HepG2 (cell line): ENCODE results near the gene MICB. TPM values are rescaled to one million over a fixed set of nuclear protein-coding genes. Genes with fewer than 3 reads are reported as not detected.

Experiments used
- AGO2 ChIP-seq: fragments of 200-400 bp; formaldehyde crosslinking; optimal IDR thresholded peaks from 2 replicates; pipeline ENCODE3; 2017; ENCODE audit warnings: mild to moderate bottlenecking, low read depth, low read length, moderate library complexity
- ETV6 ChIP-seq: sonication (generic); formaldehyde crosslinking; conservative IDR thresholded peaks from 2 replicates; pipeline ENCODE4 v1.4.0; 2020; ENCODE audit warnings: missing genetic modification reagents
- HOXA3 ChIP-seq: sonication (generic); formaldehyde crosslinking; IDR thresholded peaks from 2 replicates; pipeline ENCODE4 v1.5.0; 2020; ENCODE audit warnings: missing genetic modification reagents
- HOXA7 ChIP-seq: sonication (generic); formaldehyde crosslinking; IDR thresholded peaks from 2 replicates; pipeline ENCODE4 v1.8.1; 2022; ENCODE audit warnings: mild to moderate bottlenecking, missing genetic modification reagents, moderate library complexity
- KDM4B ChIP-seq: sonication (generic); formaldehyde crosslinking; IDR thresholded peaks from 2 replicates; pipeline ENCODE4 v1.4.0; 2020; ENCODE audit warnings: missing genetic modification reagents
- MTF1 ChIP-seq: sonication (generic); formaldehyde crosslinking; IDR thresholded peaks from 2 replicates; pipeline ENCODE4 v1.5.0; 2020; ENCODE audit warnings: missing genetic modification reagents
- NFKB2 ChIP-seq: sonication (generic); formaldehyde crosslinking; IDR thresholded peaks from 2 replicates; pipeline ENCODE4 v1.4.0; 2020; ENCODE audit warnings: missing genetic modification reagents, borderline replicate concordance
- RBM22 ChIP-seq: fragments of 200-400 bp; formaldehyde crosslinking; optimal IDR thresholded peaks from 2 replicates; pipeline ENCODE3; 2017; ENCODE audit warnings: mild to moderate bottlenecking, low read length, moderate library complexity
- SSRP1 ChIP-seq: IDR thresholded peaks from 2 replicates; pipeline ENCODE4 v1.6.1; 2016; ENCODE audit warnings: control low read depth
- STAG1 ChIP-seq: sonication (generic); formaldehyde crosslinking; IDR thresholded peaks from 2 replicates; pipeline ENCODE4 v1.4.0; 2020; ENCODE audit warnings: missing genetic modification reagents
- STAT5B ChIP-seq: sonication (generic); formaldehyde crosslinking; IDR thresholded peaks from 2 replicates; pipeline ENCODE4 v1.4.0; 2020; ENCODE audit warnings: missing genetic modification reagents
- TGIF2 ChIP-seq: IDR thresholded peaks from 2 replicates; pipeline ENCODE4 v1.6.1; 2016; ENCODE audit warnings: control low read depth, missing compliant biosample characterization
- ZNF180 ChIP-seq: sonication (generic); formaldehyde crosslinking; IDR thresholded peaks from 2 replicates; pipeline ENCODE4 v1.4.0; 2020; ENCODE audit warnings: low read depth, missing genetic modification reagents, borderline replicate concordance
- ZNF382 ChIP-seq: sonication (generic); formaldehyde crosslinking; IDR thresholded peaks from 2 replicates; pipeline ENCODE4 v1.5.0; 2020; ENCODE audit warnings: missing genetic modification reagents, mild to moderate bottlenecking, borderline replicate concordance
- ZNF563 ChIP-seq: sonication (generic); formaldehyde crosslinking; IDR thresholded peaks from 2 replicates; pipeline ENCODE4 v1.8.0; 2022; ENCODE audit warnings: mild to moderate bottlenecking, moderate library complexity, missing genetic modification reagents
- ZNF607 ChIP-seq: sonication (generic); formaldehyde crosslinking; IDR thresholded peaks from 2 replicates; pipeline ENCODE4 v1.5.1; 2020; ENCODE audit warnings: missing genetic modification reagents, mild to moderate bottlenecking, borderline replicate concordance
- ZNF773 ChIP-seq: sonication (generic); formaldehyde crosslinking; IDR thresholded peaks from 2 replicates; pipeline ENCODE4 v1.4.0; 2020; ENCODE audit warnings: missing genetic modification reagents, borderline replicate concordance
- ZNF850 ChIP-seq: sonication (generic); formaldehyde crosslinking; conservative IDR thresholded peaks from 2 replicates; pipeline ENCODE4 v1.9.0; 2021; ENCODE audit warnings: mild to moderate bottlenecking, missing genetic modification reagents
- polyA plus RNA-seq, 8 experiments: library from polyadenylated mRNA; depleted of rRNA in 3 of 8; stranded (reverse) in 7 of 8; unstranded in 1 of 8; fragments of >200 nt; fragmentation: Illumina TruSeq in 4 of 8; extraction: Trizol in 4 of 8; gene quantifications; 2 replicates each; pipeline versions ENCODE4 v1.2.1 to v1.2.3, GENCODE V29; 2011 to 2016; ENCODE audit warnings: low read depth in 4 of 8, missing spikeins in 1 of 8, mixed read lengths in 1 of 8; ENCODE audit not compliant: insufficient read depth in 1 of 8
- total RNA-seq, 5 experiments: library from RNA; depleted of rRNA; stranded (reverse); fragments of >200 nt; fragmentation: Illumina TruSeq; extraction: Trizol; gene quantifications; 2 replicates each; pipeline ENCODE4 v1.2.3, GENCODE V29; 2016; ENCODE audit warnings: low read depth in 1 of 5
- TF ChIP-seq, protein P1 (sequence below): sonication (generic); formaldehyde crosslinking; IDR thresholded peaks from 2 replicates; pipeline ENCODE4 v1.4.0; 2020; ENCODE audit warnings: missing genetic modification reagents, mild to moderate bottlenecking, borderline replicate concordance
- TF ChIP-seq, protein P2 (sequence below), 2 experiments: sonication (generic) in 1 of 2; formaldehyde crosslinking in 1 of 2; IDR thresholded peaks; 2 replicates each; pipeline versions ENCODE4 v1.4.0 to v1.6.1; 2016 to 2020; ENCODE audit warnings: borderline replicate concordance in 1 of 2, low read depth in 1 of 2, mild to moderate bottlenecking in 1 of 2, missing genetic modification reagents in 1 of 2
- TF ChIP-seq, protein P3 (sequence below): IDR thresholded peaks from 2 replicates; pipeline ENCODE4 v1.6.1; 2016; ENCODE audit warnings: low read depth

MICB gene
- total and polyA plus RNA-seq, 2 of the 13 experiments (the other 11 are each of a cell fraction or from before 2014, with no cell fraction given), result 12.5 to 12.8 TPM

DNA sequence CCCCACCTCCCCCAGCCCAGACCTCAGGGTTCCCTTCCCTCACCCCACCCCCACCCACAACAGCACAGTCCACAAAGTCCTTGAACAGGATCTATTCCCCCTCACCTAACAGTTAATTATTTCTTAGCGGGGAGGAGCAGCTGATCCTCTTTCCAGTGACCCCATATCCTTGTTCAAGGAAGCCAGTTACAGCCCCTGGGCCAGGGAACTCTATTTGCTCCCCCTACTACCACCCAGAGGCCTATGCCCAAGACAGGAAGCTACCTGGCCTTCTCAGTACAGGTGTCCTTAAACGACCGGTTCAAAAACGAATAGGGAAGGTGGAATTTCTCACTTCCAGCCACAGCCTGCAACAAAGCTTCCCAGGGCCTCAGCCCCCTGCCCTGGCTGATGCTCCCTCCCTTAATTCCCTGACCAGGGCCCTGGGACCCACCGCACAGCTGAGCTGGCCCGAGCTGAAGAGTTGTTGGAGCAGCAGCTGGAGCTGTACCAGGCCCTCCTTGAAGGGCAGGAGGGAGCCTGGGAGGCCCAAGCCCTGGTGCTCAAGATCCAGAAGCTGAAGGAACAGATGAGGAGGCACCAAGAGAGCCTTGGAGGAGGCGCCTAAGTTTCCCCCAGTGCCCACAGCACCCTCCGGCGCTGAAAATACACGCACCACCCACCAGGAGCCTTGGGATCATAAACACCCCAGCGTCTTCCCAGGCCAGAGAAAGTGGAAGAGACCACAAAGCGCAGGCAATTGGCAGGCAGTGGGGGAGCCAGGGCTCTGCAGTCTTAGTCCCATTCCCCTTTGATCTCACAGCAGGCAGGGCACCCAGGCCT is 31.6 kb downstream of the MICB start (continued):
- TF ChIP-seq ZNF850 (CRISPR knock-in tag) (0 out of 2 replicates have a peak, but pooled peaks have one; percentile 47), TGIF2 (0 out of 2 replicates have a peak, but pooled peaks have one; percentile 55), ZNF180 (0 out of 2 replicates have a peak, but pooled peaks have one; percentile 41), ZNF607 (CRISPR knock-in tag) (no peak), ETV6 (CRISPR knock-in tag) (no peak), RBM22 (peak; percentile 98), ZNF382 (CRISPR knock-in tag) (no peak), MTF1 (CRISPR knock-in tag) (peak; percentile 72; the same call in 1 of the 2 replicates), KDM4B (CRISPR knock-in tag) (no peak), STAG1 (CRISPR knock-in tag) (no peak), NFKB2 (CRISPR knock-in tag) (peak; percentile 30; the same call in 1 of the 2 replicates), HOXA3 (CRISPR knock-in tag) (no peak), HOXA7 (CRISPR knock-in tag) (no peak), ZNF563 (CRISPR knock-in tag) (0 out of 2 replicates have a peak, but pooled peaks have one; percentile 79), ZNF773 (CRISPR knock-in tag) (0 out of 2 replicates have a peak, but pooled peaks have one; percentile 37), SSRP1 (CRISPR knock-in tag) (peak; percentile 20; the same call in 1 of the 2 replicates), STAT5B (no peak), AGO2 (peak; percentile 99)
- TF ChIP-seq, protein P1, sequence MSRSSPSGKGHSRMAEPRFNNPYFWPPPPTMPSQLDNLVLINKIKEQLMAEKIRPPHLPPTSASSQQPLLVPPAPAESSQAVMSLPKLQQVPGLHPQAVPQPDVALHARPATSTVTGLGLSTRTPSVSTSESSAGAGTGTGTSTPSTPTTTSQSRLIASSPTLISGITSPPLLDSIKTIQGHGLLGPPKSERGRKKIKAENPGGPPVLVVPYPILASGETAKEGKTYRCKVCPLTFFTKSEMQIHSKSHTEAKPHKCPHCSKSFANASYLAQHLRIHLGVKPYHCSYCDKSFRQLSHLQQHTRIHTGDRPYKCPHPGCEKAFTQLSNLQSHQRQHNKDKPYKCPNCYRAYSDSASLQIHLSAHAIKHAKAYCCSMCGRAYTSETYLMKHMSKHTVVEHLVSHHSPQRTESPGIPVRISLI (CRISPR knock-in tag), result no peak
- TF ChIP-seq, protein P2, sequence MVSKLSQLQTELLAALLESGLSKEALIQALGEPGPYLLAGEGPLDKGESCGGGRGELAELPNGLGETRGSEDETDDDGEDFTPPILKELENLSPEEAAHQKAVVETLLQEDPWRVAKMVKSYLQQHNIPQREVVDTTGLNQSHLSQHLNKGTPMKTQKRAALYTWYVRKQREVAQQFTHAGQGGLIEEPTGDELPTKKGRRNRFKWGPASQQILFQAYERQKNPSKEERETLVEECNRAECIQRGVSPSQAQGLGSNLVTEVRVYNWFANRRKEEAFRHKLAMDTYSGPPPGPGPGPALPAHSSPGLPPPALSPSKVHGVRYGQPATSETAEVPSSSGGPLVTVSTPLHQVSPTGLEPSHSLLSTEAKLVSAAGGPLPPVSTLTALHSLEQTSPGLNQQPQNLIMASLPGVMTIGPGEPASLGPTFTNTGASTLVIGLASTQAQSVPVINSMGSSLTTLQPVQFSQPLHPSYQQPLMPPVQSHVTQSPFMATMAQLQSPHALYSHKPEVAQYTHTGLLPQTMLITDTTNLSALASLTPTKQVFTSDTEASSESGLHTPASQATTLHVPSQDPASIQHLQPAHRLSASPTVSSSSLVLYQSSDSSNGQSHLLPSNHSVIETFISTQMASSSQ (IDR thresholded peaks at IDR 0.05; ENCODE audit: low read depth), result peak; percentile 84
- TF ChIP-seq, protein P2 (CRISPR knock-in tag; IDR thresholded peaks at IDR 0.05; ENCODE audit: borderline replicate concordance), result peak; percentile 81
- TF ChIP-seq, protein P3, sequence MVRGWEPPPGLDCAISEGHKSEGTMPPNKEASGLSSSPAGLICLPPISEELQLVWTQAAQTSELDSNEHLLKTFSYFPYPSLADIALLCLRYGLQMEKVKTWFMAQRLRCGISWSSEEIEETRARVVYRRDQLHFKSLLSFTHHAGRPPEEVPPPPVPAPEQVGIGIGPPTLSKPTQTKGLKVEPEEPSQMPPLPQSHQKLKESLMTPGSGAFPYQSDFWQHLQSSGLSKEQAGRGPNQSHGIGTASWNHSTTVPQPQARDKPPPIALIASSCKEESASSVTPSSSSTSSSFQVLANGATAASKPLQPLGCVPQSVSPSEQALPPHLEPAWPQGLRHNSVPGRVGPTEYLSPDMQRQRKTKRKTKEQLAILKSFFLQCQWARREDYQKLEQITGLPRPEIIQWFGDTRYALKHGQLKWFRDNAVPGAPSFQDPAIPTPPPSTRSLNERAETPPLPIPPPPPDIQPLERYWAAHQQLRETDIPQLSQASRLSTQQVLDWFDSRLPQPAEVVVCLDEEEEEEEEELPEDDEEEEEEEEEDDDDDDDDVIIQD, result no peak
